Endothelial cell (in vitro differentiated cells): Measurements from ENCODE around the gene HSF5. TPM values are rescaled to one million over a fixed set of nuclear protein-coding genes. Genes with fewer than 3 reads are reported as not detected.

Experiments
- DNase-seq: peaks from one replicate; pipeline ENCODE4 v3.0.0; 2021; ENCODE audit warnings: low spot score
- H3K27ac Mint-ChIP-seq: one replicate; pipeline ENCODE4 v1.8.0; 2021; ENCODE audit warnings: mixed read lengths, inconsistent platforms; ENCODE audit not compliant: unreplicated experiment
- H3K27me3 Mint-ChIP-seq: one replicate; pipeline ENCODE4 v1.8.0; 2021; ENCODE audit warnings: mild to moderate bottlenecking, moderate library complexity, mixed read lengths, inconsistent platforms; ENCODE audit not compliant: unreplicated experiment
- H3K36me3 Mint-ChIP-seq: one replicate; pipeline ENCODE4 v1.8.0; 2021; ENCODE audit warnings: mild to moderate bottlenecking, low read depth, mixed read lengths, inconsistent platforms; ENCODE audit not compliant: unreplicated experiment
- H3K4me1 Mint-ChIP-seq: one replicate; pipeline ENCODE4 v1.8.0; 2021; ENCODE audit warnings: mild to moderate bottlenecking, mixed read lengths, inconsistent platforms; ENCODE audit not compliant: unreplicated experiment
- H3K4me3 Mint-ChIP-seq: one replicate; pipeline ENCODE4 v1.8.0; 2021; ENCODE audit warnings: mild to moderate bottlenecking, mixed read lengths, inconsistent platforms; ENCODE audit not compliant: unreplicated experiment
- H3K9me3 Mint-ChIP-seq: one replicate; pipeline ENCODE4 v1.8.0; 2021; ENCODE audit warnings: mixed read lengths, inconsistent platforms; ENCODE audit not compliant: unreplicated experiment
- CTCF ChIP-seq: fragments of 200-600 bp; sonication (generic); IDR thresholded peaks from one replicate; pipeline ENCODE4 v1.5.0; 2021; ENCODE audit warnings: antibody characterized with exemption; ENCODE audit not compliant: unreplicated experiment
- total RNA-seq: library from RNA; stranded (reverse); fragmentation: NEBNext Ultra II Directional; extraction: Animal tissue kit (Norgen Biotek cat#: 25700); gene quantifications from one replicate; pipeline ENCODE4 v1.2.1, GENCODE V29; 2021; ENCODE audit not compliant: unreplicated experiment

HSF5 gene
- total RNA-seq, 1 donor from 2014 or later, result 0.10 TPM

GRCh38 chr17:58470356-58470755 lies 17.9 kb downstream of the HSF5 start:
- DNase-seq, result no peak
- no peak overlapping the region for H3K4me3 Mint-ChIP-seq
- H3K4me1 Mint-ChIP-seq, result no peaks in the 10 kb centered on the region
- H3K9me3 Mint-ChIP-seq, result no peaks in the 10 kb centered on the region
- H3K36me3 Mint-ChIP-seq, result no peaks in the 10 kb centered on the region
- TF ChIP-seq CTCF, result no peak
- no peaks in the 10 kb centered on the region for H3K27me3 Mint-ChIP-seq
- no peak overlapping the region for H3K27ac Mint-ChIP-seq

GRCh38 chr17:58468944-58469343 lies 19.3 kb downstream of the HSF5 start:
- H3K27me3 Mint-ChIP-seq, result no peaks in the 10 kb centered on the region
- TF ChIP-seq CTCF, result no peak
- H3K4me1 Mint-ChIP-seq, result no peaks in the 10 kb centered on the region
- no peak for DNase-seq
- no peak overlapping the region for H3K27ac Mint-ChIP-seq
- no peaks in the 10 kb centered on the region for H3K9me3 Mint-ChIP-seq
- H3K36me3 Mint-ChIP-seq, result no peaks in the 10 kb centered on the region
- H3K4me3 Mint-ChIP-seq, result no peak overlapping the region

- no peak for DNase-seq
- Mint-ChIP-seq H3K36me3 (no peaks in the 10 kb centered on the region), H3K9me3 (no peaks in the 10 kb centered on the region), H3K27ac (no peak overlapping the region), H3K4me1 (no peaks in the 10 kb centered on the region), H3K4me3 (no peak overlapping the region), H3K27me3 (no peaks in the 10 kb centered on the region)
- no peak for TF ChIP-seq CTCF
These were observed 32.7 kb downstream of the HSF5 start for GRCh38 chr17:58455491-58455890.

- Mint-ChIP-seq H3K4me1 (no peaks in the 10 kb centered on the region), H3K36me3 (no peaks in the 10 kb centered on the region), H3K9me3 (no peaks in the 10 kb centered on the region), H3K4me3 (no peak overlapping the region), H3K27ac (no peak overlapping the region), H3K27me3 (peaks cover 1% of the 10 kb centered on the region)
- TF ChIP-seq CTCF, result no peak
- DNase-seq, result no peak
These were observed 35.5 kb downstream of the HSF5 start for GRCh38 chr17:58452738-58453137.

DNA sequence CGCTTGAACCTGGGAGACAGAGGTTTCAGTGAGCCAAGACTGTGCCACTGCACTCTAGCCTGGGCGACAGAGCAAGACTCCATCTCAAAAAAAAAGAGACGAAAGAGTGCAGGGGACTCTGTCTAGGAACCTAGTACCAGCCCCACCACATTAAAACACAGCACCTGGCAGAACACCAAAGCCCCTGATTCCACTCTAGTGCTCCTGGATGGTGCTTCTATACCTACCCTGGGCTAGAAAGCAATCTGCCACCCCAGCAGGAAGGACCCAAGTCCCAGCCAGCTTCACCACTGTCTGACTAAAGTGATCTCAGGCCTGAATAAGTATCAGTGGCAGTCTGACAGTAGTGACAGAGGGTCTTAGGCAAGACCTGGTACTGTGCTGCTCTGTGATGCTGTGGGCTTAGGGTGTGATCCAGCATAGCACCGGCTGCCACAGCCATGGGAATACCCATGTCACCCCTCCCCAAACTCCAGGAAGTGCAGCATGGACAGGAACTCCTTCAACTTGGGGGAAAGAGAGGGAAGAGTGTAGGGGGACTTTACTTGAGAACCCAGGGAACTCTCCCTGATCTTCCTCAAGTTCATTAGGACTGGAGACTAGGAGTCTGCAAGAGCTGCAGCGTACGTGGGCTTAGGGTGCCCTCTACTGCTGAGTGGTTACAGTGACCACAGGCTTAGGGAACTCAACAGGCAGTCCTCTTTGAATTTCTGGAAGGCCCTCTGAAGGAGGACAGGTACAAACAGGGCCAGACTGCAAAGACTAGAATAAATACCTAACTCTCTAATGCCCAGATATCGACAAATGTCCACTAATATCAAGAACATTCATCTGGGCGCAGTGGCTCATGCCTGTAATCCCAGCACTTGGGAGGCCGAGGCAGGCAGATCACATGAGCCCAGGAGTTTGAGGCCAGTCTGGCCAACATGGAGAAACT lies 40.9 kb downstream of the HSF5 start:
- Mint-ChIP-seq H3K36me3 (no peaks in the 10 kb centered on the region), H3K4me1 (no peaks in the 10 kb centered on the region), H3K9me3 (no peaks in the 10 kb centered on the region), H3K4me3 (no peak overlapping the region), H3K27ac (no peak overlapping the region), H3K27me3 (peaks cover 3% of the 10 kb centered on the region)
- peak; percentile 37 for TF ChIP-seq CTCF
- DNase-seq, result peak; percentile 78
